Osteoblast (primary cell): Measurements from ENCODE around the gene SOX6. TPM values are rescaled to one million over a fixed set of nuclear protein-coding genes. Genes with fewer than 3 reads are reported as not detected.
A peak's percentile ranks its signal among the peaks of the same experiment; 100 is the strongest.

Experiments used
- DNase-seq: peaks from one replicate; pipeline ENCODE4 v3.0.0; 2011; ENCODE audit warnings: low spot score, mixed read lengths; ENCODE audit not compliant: insufficient read length; ENCODE audit errors: missing footprints
- H2AFZ ChIP-seq: 2 replicates; pipeline ENCODE4 v1.6.0; 2011; ENCODE audit warnings: mild to moderate bottlenecking, low read length
- H3K27ac ChIP-seq: 2 replicates; pipeline ENCODE4 v1.5.1; 2011; ENCODE audit warnings: mild to moderate bottlenecking, low read depth, low read length, moderate library complexity
- H3K27me3 ChIP-seq: 2 replicates; pipeline ENCODE4 v1.6.0; 2012; ENCODE audit warnings: mild to moderate bottlenecking, control low read depth, inconsistent platforms, low read length, moderate library complexity; ENCODE audit not compliant: insufficient read depth
- H3K36me3 ChIP-seq: 2 replicates; pipeline ENCODE4 v1.5.1; 2011; ENCODE audit warnings: mild to moderate bottlenecking, low read length, control low read depth, moderate library complexity; ENCODE audit not compliant: insufficient read depth
- H3K4me1 ChIP-seq: 2 replicates; pipeline ENCODE4 v1.5.1; 2011; ENCODE audit warnings: mild to moderate bottlenecking, low read length, control low read depth, moderate library complexity; ENCODE audit not compliant: insufficient read depth
- H3K4me2 ChIP-seq: 2 replicates; pipeline ENCODE4 v1.6.0; 2011; ENCODE audit warnings: mild to moderate bottlenecking, low read length; ENCODE audit not compliant: insufficient read depth
- H3K4me3 ChIP-seq: fragments of 200-600 bp; sonication (generic); 3 replicates; pipeline ENCODE4 v1.5.1; 2012; ENCODE audit warnings: mild to moderate bottlenecking, low read length, inconsistent platforms; ENCODE audit not compliant: insufficient read depth
- H3K79me2 ChIP-seq: 2 replicates; pipeline ENCODE4 v1.6.0; 2012; ENCODE audit warnings: mild to moderate bottlenecking, low read length, control low read depth, inconsistent platforms; ENCODE audit not compliant: insufficient read depth
- H3K9me3 ChIP-seq: 2 replicates; pipeline ENCODE4 v1.5.1; 2011; ENCODE audit warnings: low read depth, low read length, control low read depth
- H4K20me1 ChIP-seq: 2 replicates; pipeline ENCODE4 v1.6.0; 2012; ENCODE audit warnings: mild to moderate bottlenecking, low read length, control low read depth; ENCODE audit not compliant: insufficient read depth
- CTCF ChIP-seq: IDR thresholded peaks from 2 replicates; pipeline ENCODE4 v1.5.1; 2011; ENCODE audit warnings: mild to moderate bottlenecking, low read depth, low read length, moderate library complexity; ENCODE audit errors: extremely low read depth
- total RNA-seq: library from RNA; depleted of rRNA; stranded (reverse); fragments of >200 nt; gene quantifications from 2 replicates; pipeline ENCODE4 v1.2.3, GENCODE V29; 2012

Gene SOX6
- total RNA-seq, 1 donor: 3.3 TPM

GRCh38 chr11:15968461-15969130, 387.8 kb downstream of the SOX6 start:
- DNase-seq: no peak
- Histone ChIP-seq H2AFZ (peak overlapping the region; percentile 90), H3K36me3 (no peaks in the 10 kb centered on the region), H3K27me3 (no peaks in the 10 kb centered on the region), H4K20me1 (no peaks in the 10 kb centered on the region), H3K9me3 (no peaks in the 10 kb centered on the region), H3K4me2 (peak overlapping the region; percentile 65), H3K4me1 (peaks cover 26% of the 10 kb centered on the region), H3K79me2 (no peaks in the 10 kb centered on the region), H3K27ac (peak overlapping the region; percentile 92), H3K4me3 (no peak overlapping the region)
- TF ChIP-seq CTCF: no peak

DNA sequence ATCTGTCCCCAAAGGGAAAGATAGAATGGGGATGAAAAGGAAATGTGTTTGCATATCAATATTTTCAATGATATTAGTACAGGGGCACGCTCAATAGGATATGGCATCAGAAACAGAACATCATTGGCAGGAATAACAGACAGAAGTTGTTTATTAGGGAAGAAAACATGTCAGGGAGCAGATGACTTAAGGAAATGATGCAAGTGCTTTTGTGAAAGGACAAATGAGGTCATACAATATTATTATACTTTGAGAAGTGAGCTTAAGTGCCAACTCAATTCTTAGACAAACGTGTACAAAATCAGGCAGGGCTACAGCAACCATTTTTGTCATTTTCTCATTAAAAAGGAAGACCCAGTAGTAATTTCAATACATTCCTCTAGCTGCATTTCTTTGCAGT, 388.4 kb downstream of the SOX6 start:
- Histone ChIP-seq H3K27me3 (no peaks in the 10 kb centered on the region), H3K4me3 (no peak overlapping the region), H3K9me3 (no peaks in the 10 kb centered on the region), H3K27ac (peak overlapping the region; percentile 92), H3K79me2 (no peaks in the 10 kb centered on the region), H3K36me3 (no peaks in the 10 kb centered on the region), H2AFZ (peak overlapping the region; percentile 90), H4K20me1 (no peaks in the 10 kb centered on the region), H3K4me1 (peaks cover 26% of the 10 kb centered on the region), H3K4me2 (peak overlapping the region; percentile 65)
- no peak for DNase-seq
- TF ChIP-seq CTCF: no peak

GRCh38 chr11:15967166-15967565, 389.2 kb downstream of the SOX6 start:
- Histone ChIP-seq H3K9me3 (no peaks in the 10 kb centered on the region), H3K4me2 (no peak overlapping the region), H3K27me3 (no peaks in the 10 kb centered on the region), H3K27ac (no peak overlapping the region), H3K4me3 (no peak overlapping the region), H4K20me1 (no peaks in the 10 kb centered on the region), H2AFZ (no peak overlapping the region), H3K79me2 (no peaks in the 10 kb centered on the region), H3K4me1 (peaks cover 26% of the 10 kb centered on the region), H3K36me3 (no peaks in the 10 kb centered on the region)
- DNase-seq: no peak
- no peak for TF ChIP-seq CTCF

DNA sequence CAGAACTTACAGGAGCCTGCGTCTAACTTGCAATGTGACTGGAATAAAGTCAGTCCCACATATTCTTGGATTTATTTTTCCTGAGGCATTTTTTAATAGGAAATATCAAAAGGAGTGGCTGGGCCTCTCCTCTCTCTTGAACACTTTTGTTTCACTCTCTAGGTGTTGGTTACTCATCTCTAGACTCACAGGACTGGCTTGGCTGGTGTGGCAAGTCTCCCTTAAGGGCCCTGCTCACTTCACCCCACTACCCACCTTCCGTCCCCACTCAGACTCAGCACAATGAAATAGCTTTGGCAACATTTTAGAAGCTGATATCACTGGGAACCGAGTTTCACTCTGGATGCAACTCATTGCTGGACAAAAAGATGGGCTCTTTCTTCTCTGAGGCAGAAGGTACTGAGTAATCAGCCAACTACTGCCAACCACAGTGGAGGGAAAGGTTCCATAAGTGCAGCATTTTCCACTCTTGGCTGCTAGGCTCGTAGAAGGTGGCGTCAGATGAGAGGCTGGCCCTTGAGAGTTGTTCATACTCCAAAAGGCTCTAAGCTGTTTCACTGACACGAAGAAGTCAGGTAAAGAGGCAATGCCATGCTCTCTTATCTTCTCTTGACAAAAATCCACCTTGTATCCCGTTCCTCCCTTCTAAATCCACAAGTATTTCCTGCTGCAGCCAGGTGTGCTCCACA, 390.6 kb downstream of the SOX6 start:
- no peak for DNase-seq
- Histone ChIP-seq H3K79me2 (no peaks in the 10 kb centered on the region), H3K4me3 (no peak overlapping the region), H2AFZ (no peak overlapping the region), H3K9me3 (no peaks in the 10 kb centered on the region), H3K4me2 (no peak overlapping the region), H4K20me1 (no peaks in the 10 kb centered on the region), H3K27me3 (no peaks in the 10 kb centered on the region), H3K27ac (no peak overlapping the region), H3K36me3 (no peaks in the 10 kb centered on the region), H3K4me1 (peaks cover 26% of the 10 kb centered on the region)
- TF ChIP-seq CTCF: no peak
